HG02970 (cell line): ENCODE data around the gene MRPL10.

Source experiments
- ATAC-seq: cut with Tn5 transposase; IDR thresholded peaks from one replicate; pipeline ENCODE4 v1.9.1; 2021; ENCODE audit warnings: mild to moderate bottlenecking, moderate library complexity, moderate number of reproducible peaks; ENCODE audit not compliant: unreplicated experiment, low FRiP score

Gene MRPL10

GRCh38 chr17:47831003-47831933 lies at the start of gene MRPL10, which contains the start of gene LRRC46:
TSS of gene MRPL10 (minus strand) at chr17:47831541. CDS start at chr17:47831511, 30 bp downstream.
TSS of gene LRRC46 (plus strand) at chr17:47831670. CDS start at chr17:47831990, 320 bp downstream.
- peak; percentile 90 for ATAC-seq

GRCh38 chr17:47879776-47880454 lies 48.6 kb upstream of the MRPL10 start:
- no peak for ATAC-seq

- no peak for ATAC-seq
Observed at GRCh38 chr17:47879028-47879585, 47.8 kb upstream of the MRPL10 start.

- ATAC-seq = no peak
Observed at GRCh38 chr17:47878203-47879027, 47.1 kb upstream of the MRPL10 start.

- no peak for ATAC-seq
Observed at GRCh38 chr17:47877368-47878034, 46.2 kb upstream of the MRPL10 start.

GRCh38 chr17:47875011-47875985 lies 44.0 kb upstream of the MRPL10 start:
- ATAC-seq = no peak

GRCh38 chr17:47873200-47874090 lies 42.1 kb upstream of the MRPL10 start:
- no peak for ATAC-seq

GRCh38 chr17:47872651-47873161 lies 41.4 kb upstream of the MRPL10 start:
- no peak for ATAC-seq

- no peak for ATAC-seq
Observed at GRCh38 chr17:47872019-47872650, 40.8 kb upstream of the MRPL10 start.

- no peak for ATAC-seq
Observed at GRCh38 chr17:47871048-47871447, 39.7 kb upstream of the MRPL10 start.

GRCh38 chr17:47870056-47870455 lies 38.7 kb upstream of the MRPL10 start:
- ATAC-seq = no peak

- no peak for ATAC-seq
Observed at GRCh38 chr17:47869114-47869513, 37.8 kb upstream of the MRPL10 start.

- no peak for ATAC-seq
Observed at GRCh38 chr17:47867813-47868533, 36.6 kb upstream of the MRPL10 start.

GRCh38 chr17:47866941-47867340 lies 35.6 kb upstream of the MRPL10 start:
- no peak for ATAC-seq

GRCh38 chr17:47864791-47865216 lies 33.5 kb upstream of the MRPL10 start:
- no peak for ATAC-seq
